GM19025 (cell line): Measurements from ENCODE around the gene MOCOS.

Experiments
- ATAC-seq: cut with Tn5 transposase; IDR thresholded peaks from one replicate; pipeline ENCODE4 v1.9.1; 2021; ENCODE audit warnings: mild to moderate bottlenecking, low read depth, moderate library complexity; ENCODE audit not compliant: unreplicated experiment

Gene MOCOS

DNA sequence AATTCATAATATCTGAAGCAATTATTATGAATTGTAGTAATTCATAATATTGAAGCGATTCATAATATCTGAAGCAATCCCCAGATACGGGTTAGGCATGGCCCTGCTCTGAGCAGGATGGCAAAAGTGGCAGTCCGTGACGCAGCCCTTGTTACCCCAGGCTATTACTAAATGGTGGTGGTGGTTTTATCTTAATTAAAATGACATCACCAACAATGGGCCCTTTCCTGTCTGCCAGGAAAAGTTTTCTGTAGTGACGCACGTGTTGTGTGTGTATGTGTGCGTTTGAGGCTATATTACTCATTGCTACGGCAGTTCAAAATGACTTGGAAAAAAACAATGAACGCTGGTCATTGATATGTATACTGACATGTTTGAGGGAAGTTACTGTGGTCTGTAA, 10.6 kb upstream of the MOCOS start:
- ATAC-seq = no peak

- ATAC-seq = no peak
These were observed 9.4 kb upstream of the MOCOS start for GRCh38 chr18:36177913-36178312.

DNA sequence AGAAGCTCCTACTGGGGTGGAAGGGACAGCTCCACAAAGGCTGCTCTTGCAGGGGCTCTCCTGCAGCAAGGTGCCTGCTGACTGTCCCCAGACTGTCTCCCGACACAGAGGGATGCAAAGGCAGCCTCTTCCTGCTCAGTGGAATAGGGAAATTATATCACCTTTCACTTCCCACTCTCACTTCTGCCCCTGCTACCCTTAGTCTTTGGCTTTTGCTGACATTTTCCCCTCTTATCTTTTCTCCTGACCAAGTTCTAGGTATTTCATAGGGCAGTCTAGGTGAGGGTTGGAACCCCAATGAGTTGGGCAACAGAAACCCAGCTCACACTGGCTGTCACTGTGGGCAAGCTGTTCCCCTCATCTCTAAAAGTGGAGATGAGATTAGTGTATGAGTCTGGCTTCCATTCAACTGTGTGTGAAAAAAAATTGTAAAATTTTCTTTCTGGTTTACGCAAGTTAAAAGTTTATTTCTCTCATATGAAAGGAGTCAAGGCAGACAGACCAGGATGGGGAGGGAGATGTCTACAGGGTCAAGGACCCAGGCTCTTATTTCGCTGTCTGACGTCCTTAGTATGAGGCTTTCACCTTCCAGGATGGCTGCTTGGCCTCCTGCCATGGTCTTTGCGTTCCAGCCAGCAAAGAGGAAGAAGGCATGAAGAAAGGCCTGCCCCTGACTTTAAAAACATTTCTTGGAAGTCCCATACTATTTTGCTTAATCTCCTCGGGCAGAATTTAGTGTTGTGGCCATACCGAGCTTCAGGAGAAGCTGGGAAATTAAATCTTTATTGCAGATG, 7.5 kb upstream of the MOCOS start:
- no peak for ATAC-seq

- no peak for ATAC-seq
These were observed 5.9 kb upstream of the MOCOS start for GRCh38 chr18:36181441-36181840.

- ATAC-seq = no peak
These were observed 5.3 kb upstream of the MOCOS start for GRCh38 chr18:36181898-36182506.

GRCh38 chr18:36183033-36183432, 4.3 kb upstream of the MOCOS start:
- no peak for ATAC-seq

- ATAC-seq = no peak
These were observed 3.3 kb upstream of the MOCOS start for GRCh38 chr18:36183987-36184386.

DNA sequence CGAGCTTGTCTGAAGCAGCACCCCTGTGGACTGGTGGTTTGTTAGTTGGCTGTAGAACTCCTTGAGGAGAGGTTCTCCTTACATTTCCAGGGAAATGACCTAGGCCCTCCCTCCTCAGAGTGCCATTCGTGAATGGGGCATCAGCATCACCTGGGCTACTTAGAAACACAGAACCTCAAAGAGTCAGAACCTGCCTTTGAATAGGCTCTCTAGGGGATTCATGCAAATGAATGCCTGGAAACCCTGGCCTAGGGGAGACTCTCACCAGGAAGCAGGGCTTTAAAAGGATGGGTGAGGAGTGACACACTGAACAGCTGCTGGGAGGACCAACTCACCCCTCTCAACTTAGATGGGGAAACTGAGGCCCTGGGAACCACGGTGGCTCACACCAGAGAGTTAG, 2.1 kb upstream of the MOCOS start:
- no peak for ATAC-seq

GRCh38 chr18:36185901-36186460, 1.3 kb upstream of the MOCOS start:
- ATAC-seq = no peak

- ATAC-seq = no peak
These were observed 670 bp upstream of the MOCOS start for GRCh38 chr18:36186461-36187192.

DNA sequence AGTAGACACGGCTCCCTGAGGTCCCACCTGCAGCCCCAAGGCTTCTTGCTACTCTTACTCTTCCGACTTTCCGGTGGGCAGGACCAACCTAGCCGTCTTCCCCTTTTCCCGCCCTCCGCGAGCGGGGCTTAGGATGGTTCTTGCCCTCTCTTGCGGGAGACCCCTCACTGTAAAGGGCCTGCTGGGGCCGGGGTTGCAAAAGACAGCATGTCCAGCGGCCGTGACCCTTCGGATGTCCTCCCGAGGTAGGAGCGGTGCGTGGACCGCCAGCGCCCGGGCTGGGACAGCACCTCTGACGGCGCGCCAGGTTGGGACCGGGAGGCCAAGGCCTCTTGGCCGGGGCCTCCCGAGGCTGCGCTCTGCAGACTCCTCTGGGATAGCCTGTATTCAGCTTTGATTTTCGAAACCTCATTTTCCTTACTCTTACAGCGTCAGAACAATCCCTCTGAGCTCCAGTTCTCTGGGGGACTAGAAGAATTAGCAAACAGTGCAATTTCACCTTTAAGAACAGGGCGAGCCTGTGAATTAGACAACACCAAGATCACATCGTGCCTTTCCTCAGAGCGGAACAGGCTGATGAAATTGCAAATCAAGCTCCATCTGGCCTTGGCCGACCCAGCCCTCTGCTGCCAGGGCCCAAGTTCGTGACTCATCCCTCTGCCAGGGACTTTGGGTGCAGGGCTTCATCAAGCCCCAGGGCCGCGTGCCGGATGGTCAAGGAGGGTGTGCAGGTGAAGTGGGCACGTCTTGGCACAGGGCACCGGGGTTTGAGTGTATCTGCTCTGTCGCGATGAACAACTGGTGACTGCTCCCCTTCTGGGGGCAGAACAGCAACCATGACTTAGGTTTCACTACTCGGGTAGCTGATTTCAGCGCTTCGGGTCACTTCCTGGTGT, 777 bp downstream of the MOCOS start:
- no peak for ATAC-seq

DNA sequence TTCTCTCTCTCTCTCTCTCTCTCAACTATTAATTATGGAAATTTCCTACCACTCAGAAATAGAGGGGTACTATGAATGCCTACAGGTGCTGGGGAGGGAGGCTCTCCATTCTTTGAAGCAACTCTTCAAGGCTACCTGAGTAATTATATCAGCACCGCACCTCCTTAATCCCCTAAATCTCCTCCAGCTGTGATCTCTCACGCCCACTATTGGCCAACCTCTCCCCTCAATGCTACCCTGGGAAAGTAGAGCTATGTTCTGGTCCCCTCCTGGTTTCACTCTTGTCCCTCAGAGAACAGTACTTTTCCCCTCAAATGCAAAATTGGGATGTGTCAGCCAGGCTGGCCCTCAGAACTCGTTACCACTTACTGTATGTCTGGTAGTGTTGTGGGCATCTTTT, 1.6 kb downstream of the MOCOS start:
- no peak for ATAC-seq

DNA sequence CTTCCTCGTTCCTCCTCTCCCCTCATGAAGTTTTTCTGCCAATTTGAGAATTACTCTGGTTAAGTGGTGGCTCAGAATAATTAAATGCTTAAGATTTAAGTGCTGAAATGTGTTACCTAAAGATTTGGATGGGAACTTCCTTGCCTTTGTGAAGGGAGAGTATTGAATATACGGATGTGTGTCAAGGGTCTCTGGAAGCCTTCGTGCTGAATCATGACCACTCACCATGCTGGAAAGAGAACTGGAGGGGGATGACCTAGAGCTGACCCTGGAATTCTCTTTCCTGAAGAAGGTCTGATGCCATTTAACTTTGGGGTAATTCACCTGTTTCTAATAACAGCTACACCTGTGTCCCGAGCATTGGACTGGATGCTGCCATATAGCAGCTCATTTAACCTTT, 2.2 kb downstream of the MOCOS start:
- no peak for ATAC-seq

- ATAC-seq = no peak
These were observed 4.0 kb downstream of the MOCOS start for GRCh38 chr18:36191286-36191685.

- ATAC-seq = no peak
These were observed 4.4 kb downstream of the MOCOS start for GRCh38 chr18:36191711-36192110.

- ATAC-seq = no peak
These were observed 7.5 kb downstream of the MOCOS start for GRCh38 chr18:36194600-36195315.

DNA sequence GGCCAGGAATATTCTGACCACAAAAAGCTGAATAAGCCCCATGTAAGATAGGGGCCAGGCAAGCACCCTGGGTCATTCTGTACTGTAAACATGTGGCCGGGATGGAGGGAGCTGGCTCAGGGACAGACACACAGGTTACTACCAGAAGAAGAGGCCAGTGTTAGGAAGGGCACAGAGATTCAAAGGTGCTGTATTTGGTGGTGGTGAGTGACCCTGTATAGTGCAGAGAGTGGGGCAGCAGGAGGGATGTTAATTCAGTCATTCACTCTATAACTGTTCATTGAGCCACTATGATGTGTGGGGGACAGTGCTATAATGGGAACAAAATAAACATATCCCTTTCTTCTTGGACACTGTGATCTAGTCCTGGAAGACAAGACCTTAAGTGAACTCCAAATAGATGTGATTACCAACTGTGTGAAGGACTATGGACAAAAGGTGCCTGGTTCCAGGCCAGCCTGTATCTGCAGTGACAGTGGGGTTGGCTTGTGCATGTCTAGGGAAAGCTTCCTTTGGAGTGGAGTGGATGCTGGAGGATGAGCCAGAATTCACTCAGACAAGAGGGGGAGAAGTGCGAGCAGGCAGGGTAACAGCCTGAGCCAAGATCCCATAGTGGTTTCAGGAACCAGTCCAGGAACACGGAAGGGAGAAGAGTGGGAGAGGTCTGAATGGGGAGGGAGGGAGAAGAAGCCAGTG, 8.3 kb downstream of the MOCOS start:
- no peak for ATAC-seq

GRCh38 chr18:36196238-36196995, 9.1 kb downstream of the MOCOS start:
- no peak for ATAC-seq
